Stimulated activated CD4-positive, alpha-beta T cell treated with anti-CD3 and anti-CD28 coated beads, TNF-alpha, amount 100 ng/mL, for 4 hours (primary cell): ENCODE results near the gene SLC9A6.

Experiments used
- DNase-seq, 3 experiments: peaks; one replicate each; pipeline ENCODE4 v3.0.0-alpha.2; 2020; ENCODE audit warnings: low read depth in 3 of 3

Gene SLC9A6

GRCh38 chrX:135985157-135985972 lies at the start of gene SLC9A6:
Gene SLC9A6 (plus strand): TSS chrX:135985435. CDS start chrX:135985659, 224 bp downstream.
- peak; percentile 41 to 46 (median 42) for DNase-seq

- DNase-seq, result no peak
These were observed 40.7 kb upstream of the SLC9A6 start for GRCh38 chrX:135944486-135944885.

- no peak for DNase-seq
These were observed 33.9 kb upstream of the SLC9A6 start for GRCh38 chrX:135951291-135951690.

GRCh38 chrX:135973025-135973547 lies 12.1 kb upstream of the SLC9A6 start:
- no peak for DNase-seq

GRCh38 chrX:135973548-135974278 lies 11.5 kb upstream of the SLC9A6 start, which contains the start of gene MMGT1:
Gene MMGT1 (minus strand): TSS chrX:135973988. CDS start chrX:135973675, 313 bp downstream.
- DNase-seq, result peak; percentile 53 to 68 (median 67)

- peak; percentile 43 to 56 (median 51) for DNase-seq
These were observed 10.9 kb upstream of the SLC9A6 start for GRCh38 chrX:135974279-135974856.

- no peak for DNase-seq
These were observed 9.8 kb upstream of the SLC9A6 start for GRCh38 chrX:135975421-135975820.

GRCh38 chrX:135977611-135978010 lies 7.6 kb upstream of the SLC9A6 start:
- DNase-seq, result no peak

- DNase-seq, result no peak
These were observed 4.2 kb upstream of the SLC9A6 start for GRCh38 chrX:135981010-135981409.

GRCh38 chrX:135981668-135982067 lies 3.6 kb upstream of the SLC9A6 start:
- no peak for DNase-seq

GRCh38 chrX:135982860-135983259 lies 2.4 kb upstream of the SLC9A6 start:
- no peak for DNase-seq

GRCh38 chrX:135984256-135984655 lies 979 bp upstream of the SLC9A6 start:
- DNase-seq, result no peak

GRCh38 chrX:135984791-135985156 lies 461 bp upstream of the SLC9A6 start:
- DNase-seq, result no peak

GRCh38 chrX:135985973-135986310 lies 707 bp downstream of the SLC9A6 start:
- no peak for DNase-seq

GRCh38 chrX:135988245-135988644 lies 3.0 kb downstream of the SLC9A6 start:
- no peak for DNase-seq

GRCh38 chrX:136015016-136015415 lies 29.8 kb downstream of the SLC9A6 start:
- DNase-seq, result no peak

- DNase-seq, result no peak
These were observed 31.6 kb downstream of the SLC9A6 start for GRCh38 chrX:136016881-136017280.

- no peak for DNase-seq
These were observed 34.0 kb downstream of the SLC9A6 start for GRCh38 chrX:136019226-136019625.

GRCh38 chrX:136021160-136021559 lies 35.9 kb downstream of the SLC9A6 start:
- DNase-seq, result no peak

GRCh38 chrX:136021903-136022302 lies 36.7 kb downstream of the SLC9A6 start:
- DNase-seq, result no peak

- DNase-seq, result no peak
These were observed 39.9 kb downstream of the SLC9A6 start for GRCh38 chrX:136025091-136025490.

GRCh38 chrX:136028383-136028984 lies 43.2 kb downstream of the SLC9A6 start:
- DNase-seq, result no peak
